Ovary (tissue), 9 donors: ENCODE data around the gene KIRREL1. TPM values are rescaled to one million over a fixed set of nuclear protein-coding genes. Genes with fewer than 3 reads are reported as not detected.

Experiments used
- DNase-seq, 5 donors: peaks; one replicate each; pipeline ENCODE4 v3.0.0-alpha.2; 2019 to 2020
- H3K27ac ChIP-seq, 2 donors: fragments of 200-600 bp; one replicate each; pipeline versions ENCODE4 v1.5.1 to v1.8.0; 2019 to 2022
- H3K27me3 ChIP-seq: fragments of 200-600 bp; one replicate; pipeline ENCODE4 v1.8.0; 2022
- H3K36me3 ChIP-seq: fragments of 200-600 bp; sonication (generic); one replicate; pipeline ENCODE4 v1.5.1; 2019
- H3K4me1 ChIP-seq: one replicate; pipeline ENCODE4 v1.8.1; 2013; ENCODE audit warnings: mild to moderate bottlenecking, moderate library complexity; ENCODE audit not compliant: insufficient read depth
- H3K4me3 ChIP-seq: fragments of 200-600 bp; sonication (generic); one replicate; pipeline ENCODE4 v1.5.1; 2017
- H3K9me3 ChIP-seq, 2 donors: fragments of 200-600 bp in 1 of 2; sonication (generic) in 1 of 2; one replicate each; pipeline versions ENCODE4 v1.5.1 to v1.8.1; 2013 to 2019; ENCODE audit warnings: mild to moderate bottlenecking in 1 of 2, moderate library complexity in 1 of 2
- CTCF ChIP-seq, 3 donors: fragments of 450-650 bp in 2 of 3; fragments of 200-600 bp in 1 of 3; IDR thresholded peaks; one replicate each; pipeline versions ENCODE4 v1.5.1 to v1.8.0; 2016 to 2022; ENCODE audit warnings: antibody characterized with exemption in 3 of 3, mild to moderate bottlenecking in 1 of 3
- EP300 ChIP-seq: sonication (generic); formaldehyde crosslinking; IDR thresholded peaks from one replicate; pipeline ENCODE4 v1.6.1; 2017; ENCODE audit warnings: antibody characterized with exemption
- POLR2A ChIP-seq: fragments of 450-650 bp; IDR thresholded peaks from one replicate; pipeline ENCODE4 v1.6.1; 2017; ENCODE audit warnings: antibody characterized with exemption, mild to moderate bottlenecking, moderate library complexity
- WGBS, 3 donors: extraction: QIAGEN DNeasy Blood & Tissue Kit in 1 of 3; methylation state at CpG; one replicate each; pipeline versions ENCODE4 v1.1.5 to v1.1.7; 2013 to 2017; 5-methylcytosine and 5-hydroxymethylcytosine counted together
- intact Hi-C, 4 donors: fragments of 100-400 bp; cut with DNase I; formaldehyde crosslinking; loops; one replicate each; pipeline versions ENCODE4 v1.11.0 to v1.15.1; 2022 to 2023
- polyA plus RNA-seq, 2 donors: library from polyadenylated mRNA; stranded (reverse); fragments of 200-250 nt in 1 of 2; fragments of 350-450 nt in 1 of 2; fragmentation: Illumina TruSeq in 1 of 2; extraction: RNeasy Lipid Tissue Mini Kit (QIAGEN cat#74804) in 1 of 2; gene quantifications; one replicate each; pipeline ENCODE4 v1.2.3, GENCODE V29; 2013 to 2014
- total RNA-seq, 7 donors: library from RNA; depleted of rRNA in 2 of 7; stranded (reverse); fragments of >200 nt in 2 of 7; fragmentation: NEBNext Ultra II Directional in 3 of 7; extraction: Animal tissue kit (Norgen Biotek cat#: 25700) in 3 of 7; gene quantifications; one replicate each; pipeline versions ENCODE4 v1.1.0 to v1.2.4, GENCODE V29; 2016 to 2023
- donor health status: DM: no; HTN: no; CAD: no; lungs with moderate emphysema.
- donor health status: DM: no; HTN: no; CAD: no.
- donor health status: Bipolar disorder and iron deficiency.
- donor health status: DM: yes; HTN: yes; CAD: no.
- donor health status: DM: no; HTN: no; CAD: no.
- donor health status: DM: yes; HTN: yes; CAD: no.

The KIRREL1 gene
- total and polyA plus RNA-seq, 9 donors, result 29.9 to 90.0 (median 65.8) TPM

GRCh38 chr1:157961805-157962762 is 31.4 kb upstream of the KIRREL1 start:
- no peak for DNase-seq
- Histone ChIP-seq H3K36me3 (no peaks in the 10 kb centered on the region), H3K27ac (no peak overlapping the region), H3K4me1 (no peaks in the 10 kb centered on the region), H3K4me3 (no peak overlapping the region), H3K27me3 (no peaks in the 10 kb centered on the region), H3K9me3 (no peaks in the 10 kb centered on the region)
- 34 to 49% (median 41%) methylated on average over 11 of the region's 11 CpGs for WGBS, 3 donors
- TF ChIP-seq EP300 (no peak), CTCF (IDR thresholded peaks at IDR 0.05) (no peak), POLR2A (no peak)
- intact Hi-C loops, result no loop called here

DNA sequence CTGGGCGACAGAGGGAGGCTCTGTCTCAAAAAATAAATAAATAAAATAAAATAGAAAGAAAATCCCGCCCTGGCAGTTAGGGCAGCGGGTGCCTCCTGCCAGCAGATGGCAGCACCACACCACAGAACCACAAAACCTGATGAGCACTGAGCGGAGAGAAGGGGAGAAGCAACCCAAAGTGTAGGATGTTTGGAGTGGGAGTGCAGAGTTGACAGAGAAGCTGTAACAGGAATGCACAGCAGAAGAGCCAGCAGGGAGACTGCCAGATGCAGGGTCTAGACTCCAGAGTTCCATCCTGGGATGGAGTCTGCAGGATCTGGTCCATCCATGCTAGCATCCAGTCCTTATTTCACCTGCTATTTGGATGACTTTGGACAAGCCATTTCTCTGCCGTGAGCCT is 29.7 kb upstream of the KIRREL1 start:
- TF ChIP-seq CTCF (IDR thresholded peaks at IDR 0.05) (peak; percentile 76 to 88 (median 77)), POLR2A (no peak)

DNA sequence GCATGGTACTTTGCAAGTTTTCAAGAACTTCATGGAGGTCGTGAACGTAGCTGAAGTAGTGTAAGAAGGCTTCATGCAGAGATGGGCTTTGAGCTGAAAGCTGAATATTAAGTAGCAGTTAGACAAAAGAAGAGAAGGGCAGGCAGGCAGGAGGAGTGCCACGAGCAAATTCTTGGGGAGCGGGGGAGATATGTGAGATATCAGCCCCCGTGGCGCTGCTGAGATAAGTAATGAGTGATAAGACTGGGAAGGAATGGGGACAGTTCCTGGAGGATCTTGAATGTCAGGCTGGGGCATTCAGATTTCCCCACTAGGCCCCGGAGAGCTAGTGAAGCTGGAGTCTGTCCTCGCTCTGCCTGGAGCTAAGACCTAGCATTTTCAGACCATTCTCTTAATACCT is 27.9 kb upstream of the KIRREL1 start:
- Histone ChIP-seq H3K9me3 (no peaks in the 10 kb centered on the region), H3K36me3 (no peaks in the 10 kb centered on the region), H3K4me1 (no peaks in the 10 kb centered on the region), H3K27ac (no peak overlapping the region), H3K27me3 (no peaks in the 10 kb centered on the region), H3K4me3 (no peak overlapping the region)
- TF ChIP-seq CTCF (IDR thresholded peaks at IDR 0.05) (no peak), POLR2A (no peak), EP300 (no peak)
- intact Hi-C loops, result loop anchor here in 2 of 4 donors (2.0 to 5.0 kb wide), 2 partner anchors 157 to 159 kb away; no protein-coding TSS in a partner anchor
- 48 to 58% (median 53%) methylated on average over 8 of the region's 8 CpGs for WGBS, 3 donors
- no peak for DNase-seq

More for the DNA sequence above, 29.7 kb upstream of the KIRREL1 start:
- Histone ChIP-seq H3K4me1 (no peaks in the 10 kb centered on the region), H3K36me3 (no peaks in the 10 kb centered on the region), H3K27ac (no peak overlapping the region), H3K27me3 (no peaks in the 10 kb centered on the region), H3K4me3 (no peak overlapping the region), H3K9me3 (no peaks in the 10 kb centered on the region)
- peak; percentile 59 to 81 (median 76) for DNase-seq
- WGBS, 3 donors, result 5 to 9% (median 6%) methylated on average over 5 of the region's 5 CpGs
- intact Hi-C loops, result loop anchor here in 1 of 4 donors (2.0 kb wide), 1 partner anchor 161 kb away; no protein-coding TSS in a partner anchor

GRCh38 chr1:157966031-157966537 is 27.4 kb upstream of the KIRREL1 start:
- Histone ChIP-seq H3K9me3 (no peaks in the 10 kb centered on the region), H3K27me3 (no peaks in the 10 kb centered on the region), H3K36me3 (no peaks in the 10 kb centered on the region), H3K27ac (no peak overlapping the region), H3K4me3 (no peak overlapping the region), H3K4me1 (no peaks in the 10 kb centered on the region)
- TF ChIP-seq CTCF (IDR thresholded peaks at IDR 0.05) (no peak), EP300 (no peak), POLR2A (no peak)
- intact Hi-C loops, result loop anchor here in 1 of 4 donors (5.0 kb wide), 1 partner anchor 156 kb away; no protein-coding TSS in a partner anchor
- no peak for DNase-seq
- 17 to 41% (median 38%) methylated on average over 7 to 9 of the region's 9 CpGs for WGBS, 3 donors
